Heart left ventricle (tissue), 13 donors: Measurements from ENCODE around the gene DIP2B.

Experiments
- POLR2A ChIP-seq, 2 donors: fragments of 450-650 bp; IDR thresholded peaks; one replicate each; pipeline ENCODE4 v1.6.1; 2017; ENCODE audit warnings: antibody characterized with exemption in 2 of 2, mild to moderate bottlenecking in 2 of 2, moderate library complexity in 2 of 2
- TF ChIP-seq, protein P1 (sequence below), 12 donors: fragments of 200-600 bp; sonication (generic) in 4 of 12; IDR thresholded peaks; one replicate each; pipeline versions ENCODE4 v1.5.0 to v1.8.0; 2018 to 2022; ENCODE audit warnings: antibody characterized with exemption in 12 of 12, mild to moderate bottlenecking in 5 of 12
- donor health status: ischemic (EF 13 %, LVEDD 7.1; RV severe dilation, severe dysfunction).
- donor health status: DM: no; HTN: yes; CAD: no.
- donor health status: DM: no; HTN: no; CAD: no.
- donor health status: ischemic (EF 25% LVEDD 6.9; RV normal size, moderate dysfunction).
- donor health status: ischemic (EF 25% LVEDD 5.7; RV mildly dilated, moderate dysfunction).
- donor health status: ischemic (EF 35%, LVEDD 5.7; RV mildly dilated, moderate dysfunction).
- donor health status: nonischemic (EF 11% LVEDD 7.7; RV severe dilation, severe dysfunction).
- donor health status: DM: yes; HTN: yes; CAD: no.
- donor health status: PGD.
- donor health status: ischemic (EF 29% LVEDD 5.4; RV normal size, mild dysfunction).
- donor health status: nonischemic (EF 23%, LVEDD 6.1; RV moderate dilation, normal function).

DNA sequence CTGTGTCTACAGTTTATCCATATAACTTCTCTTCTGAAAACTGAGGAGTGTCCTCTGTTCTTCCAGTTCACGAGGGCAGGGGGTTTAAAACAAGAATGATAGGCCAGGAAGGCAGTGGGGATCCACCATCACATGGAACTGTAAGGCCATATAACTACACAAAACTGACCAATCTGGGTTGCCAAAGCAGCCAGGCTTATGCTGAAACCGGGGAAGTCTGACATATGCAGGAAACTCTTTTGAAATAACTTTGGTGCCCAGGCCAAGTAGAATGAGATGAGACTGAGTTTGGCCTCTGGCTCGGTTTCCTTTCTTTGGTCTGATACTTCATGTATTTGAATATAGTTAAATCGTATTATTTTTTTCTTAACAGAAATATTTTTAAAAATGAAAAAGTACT, 241.1 kb downstream of the DIP2B start:
- TF ChIP-seq, protein P1, sequence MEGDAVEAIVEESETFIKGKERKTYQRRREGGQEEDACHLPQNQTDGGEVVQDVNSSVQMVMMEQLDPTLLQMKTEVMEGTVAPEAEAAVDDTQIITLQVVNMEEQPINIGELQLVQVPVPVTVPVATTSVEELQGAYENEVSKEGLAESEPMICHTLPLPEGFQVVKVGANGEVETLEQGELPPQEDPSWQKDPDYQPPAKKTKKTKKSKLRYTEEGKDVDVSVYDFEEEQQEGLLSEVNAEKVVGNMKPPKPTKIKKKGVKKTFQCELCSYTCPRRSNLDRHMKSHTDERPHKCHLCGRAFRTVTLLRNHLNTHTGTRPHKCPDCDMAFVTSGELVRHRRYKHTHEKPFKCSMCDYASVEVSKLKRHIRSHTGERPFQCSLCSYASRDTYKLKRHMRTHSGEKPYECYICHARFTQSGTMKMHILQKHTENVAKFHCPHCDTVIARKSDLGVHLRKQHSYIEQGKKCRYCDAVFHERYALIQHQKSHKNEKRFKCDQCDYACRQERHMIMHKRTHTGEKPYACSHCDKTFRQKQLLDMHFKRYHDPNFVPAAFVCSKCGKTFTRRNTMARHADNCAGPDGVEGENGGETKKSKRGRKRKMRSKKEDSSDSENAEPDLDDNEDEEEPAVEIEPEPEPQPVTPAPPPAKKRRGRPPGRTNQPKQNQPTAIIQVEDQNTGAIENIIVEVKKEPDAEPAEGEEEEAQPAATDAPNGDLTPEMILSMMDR (IDR thresholded peaks at IDR 0.05), result no peak
- no peak for TF ChIP-seq POLR2A (IDR thresholded peaks at IDR 0.05)
